ENCODE data around the gene UPF1.

UPF1 gene

GRCh38 chr19:18853755-18854427, 22.1 kb downstream of the UPF1 start:
- no peak overlapping the region for H3K27ac ChIP-seq (ENCODE audit: low read depth, low read length)
- H3F3A ChIP-seq (ENCODE audit: insufficient read depth): no peaks in the 10 kb centered on the region
- no peaks in the 10 kb centered on the region; the same call in 1 of the 2 replicates for H4K20me1 ChIP-seq (ENCODE audit: low read depth, low read length)
- no peaks in the 10 kb centered on the region for H3K9me3 ChIP-seq (ENCODE audit: insufficient read depth, low read length)
- H3K36me3 ChIP-seq (ENCODE audit: low read length): 0 out of 2 replicates have a peak, but pooled peaks cover 2% of the 10 kb centered on the region
- H3K4me2 ChIP-seq (ENCODE audit: low read depth, low read length, poor library complexity, severe bottlenecking): no peak overlapping the region
- no peak overlapping the region for H3K4me3 ChIP-seq (ENCODE audit: insufficient read depth, low read length, poor library complexity, severe bottlenecking)
- H3K79me2 ChIP-seq (ENCODE audit: insufficient read depth, low read length): peaks cover 12% of the 10 kb centered on the region
- H2AFZ ChIP-seq (ENCODE audit: low read depth, low read length, severe bottlenecking): no peak overlapping the region
- TF ChIP-seq EZH2phosphoT487 (conservative IDR thresholded peaks at IDR 0.05; ENCODE audit: low read length) (no peak), CTCF (IDR thresholded peaks at IDR 0.05; ENCODE audit: insufficient read depth, low read length, poor library complexity, severe bottlenecking) (no peak)
- H3K9me2 ChIP-seq (replicated peaks; ENCODE audit: insufficient read depth, low read length): no peaks in the 10 kb centered on the region
- H3K27me3 ChIP-seq (ENCODE audit: low read length): no peaks in the 10 kb centered on the region
- H3K9ac ChIP-seq (ENCODE audit: low read length): no peak overlapping the region

GRCh38 chr19:18854982-18855381, 23.2 kb downstream of the UPF1 start:
- H3K9ac ChIP-seq (ENCODE audit: low read length): no peak overlapping the region
- H3K27ac ChIP-seq (ENCODE audit: low read depth, low read length): no peak overlapping the region
- H3K36me3 ChIP-seq (ENCODE audit: low read length): no peaks in the 10 kb centered on the region
- no peak overlapping the region for H2AFZ ChIP-seq (ENCODE audit: low read depth, low read length, severe bottlenecking)
- no peaks in the 10 kb centered on the region for H3K27me3 ChIP-seq (ENCODE audit: low read length)
- no peaks in the 10 kb centered on the region for H3F3A ChIP-seq (ENCODE audit: insufficient read depth)
- H3K4me2 ChIP-seq (ENCODE audit: low read depth, low read length, poor library complexity, severe bottlenecking): no peak overlapping the region
- no peaks in the 10 kb centered on the region for H3K9me2 ChIP-seq (replicated peaks; ENCODE audit: insufficient read depth, low read length)
- no peaks in the 10 kb centered on the region for H3K9me3 ChIP-seq (ENCODE audit: insufficient read depth, low read length)
- 0 out of 2 replicates have a peak, but pooled peaks cover under 1% of the 10 kb centered on the region for H3K79me2 ChIP-seq (ENCODE audit: insufficient read depth, low read length)
- H3K4me3 ChIP-seq (ENCODE audit: insufficient read depth, low read length, poor library complexity, severe bottlenecking): no peak overlapping the region
- H4K20me1 ChIP-seq (ENCODE audit: low read depth, low read length): no peaks in the 10 kb centered on the region; the same call in 1 of the 2 replicates
- TF ChIP-seq CTCF (IDR thresholded peaks at IDR 0.05; ENCODE audit: insufficient read depth, low read length, poor library complexity, severe bottlenecking): no peak
- no peak for TF ChIP-seq EZH2phosphoT487 (conservative IDR thresholded peaks at IDR 0.05; ENCODE audit: low read length)

GRCh38 chr19:18855647-18856384, 24.1 kb downstream of the UPF1 start:
- H3K4me2 ChIP-seq (ENCODE audit: low read depth, low read length, poor library complexity, severe bottlenecking): no peak overlapping the region
- no peak overlapping the region for H2AFZ ChIP-seq (ENCODE audit: low read depth, low read length, severe bottlenecking)
- no peaks in the 10 kb centered on the region for H3K27me3 ChIP-seq (ENCODE audit: low read length)
- H3K4me3 ChIP-seq (ENCODE audit: insufficient read depth, low read length, poor library complexity, severe bottlenecking): no peak overlapping the region
- no peak overlapping the region for H3K9ac ChIP-seq (ENCODE audit: low read length)
- no peaks in the 10 kb centered on the region for H3K79me2 ChIP-seq (ENCODE audit: insufficient read depth, low read length)
- H3K27ac ChIP-seq (ENCODE audit: low read depth, low read length): no peak overlapping the region
- H3K36me3 ChIP-seq (ENCODE audit: low read length): no peaks in the 10 kb centered on the region
- no peaks in the 10 kb centered on the region; the same call in 1 of the 2 replicates for H4K20me1 ChIP-seq (ENCODE audit: low read depth, low read length)
- TF ChIP-seq CTCF (IDR thresholded peaks at IDR 0.05; ENCODE audit: insufficient read depth, low read length, poor library complexity, severe bottlenecking): no peak
- no peak for TF ChIP-seq EZH2phosphoT487 (conservative IDR thresholded peaks at IDR 0.05; ENCODE audit: low read length)
- no peaks in the 10 kb centered on the region for H3K9me2 ChIP-seq (replicated peaks; ENCODE audit: insufficient read depth, low read length)
- no peaks in the 10 kb centered on the region for H3K9me3 ChIP-seq (ENCODE audit: insufficient read depth, low read length)
- no peaks in the 10 kb centered on the region for H3F3A ChIP-seq (ENCODE audit: insufficient read depth)
